Measurements from ENCODE around the gene DAP3. TPM values are rescaled to one million over a fixed set of nuclear protein-coding genes. Genes with fewer than 3 reads are reported as not detected.
"Not testable (repeated sequence)": the region's sequence is repeated elsewhere in the genome, so short reads cannot be mapped to it uniquely, and the experiment has no call there.

Gene DAP3
- total RNA-seq, 1 donor from 2014 or later, result 31.2 TPM

DNA sequence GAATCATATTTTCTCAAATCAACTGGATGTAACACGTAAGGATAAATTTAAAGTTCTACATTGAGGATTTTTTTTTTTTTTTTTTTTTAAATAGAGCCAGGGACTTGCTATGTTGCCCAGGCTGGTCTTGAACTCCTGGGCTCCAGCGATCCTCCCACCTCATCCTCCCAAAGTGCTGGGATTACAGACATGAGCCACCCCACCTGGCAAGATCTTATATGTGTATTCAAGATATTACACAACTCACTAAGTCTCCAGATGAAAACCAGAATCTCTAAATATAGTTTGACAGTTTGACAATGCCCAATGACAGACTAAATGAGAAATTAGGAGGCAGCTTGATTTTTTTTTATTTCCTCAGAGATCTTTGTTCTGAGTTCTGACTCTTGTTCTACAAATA lies 7.1 kb upstream of the DAP3 start:
- DNase-seq (ENCODE audit: low read depth in 2 of 2), result no peak

DNA sequence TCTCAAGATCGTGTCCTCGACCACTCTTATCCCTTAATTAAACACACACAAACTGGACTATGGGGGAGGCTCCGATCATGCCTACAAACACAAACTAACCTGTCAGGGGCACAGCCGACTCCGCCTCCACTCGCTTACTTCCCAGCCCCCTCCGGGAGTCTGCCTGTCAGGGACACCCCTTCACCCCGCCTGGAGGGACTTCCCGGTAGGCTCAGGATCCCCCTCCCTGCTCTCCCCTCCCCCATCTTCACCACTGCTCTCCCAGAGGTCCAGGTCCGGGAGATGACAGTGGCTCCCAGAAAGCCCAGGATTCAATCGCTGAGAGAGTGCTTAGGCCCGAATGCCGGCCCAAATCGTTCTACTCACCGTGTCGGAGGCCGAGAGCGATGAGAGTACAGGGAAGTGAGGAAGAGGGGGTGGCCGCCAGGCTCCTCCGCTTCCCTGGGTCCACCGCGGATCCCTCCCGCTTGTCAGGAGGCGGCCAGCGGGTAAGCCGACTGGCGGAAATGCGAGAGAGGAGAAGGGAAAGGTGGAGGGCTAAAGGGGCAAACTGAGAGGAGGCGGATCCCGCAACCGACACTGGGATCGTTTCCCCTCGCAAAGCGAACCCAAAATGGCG lies 1.1 kb upstream of the DAP3 start:
- DNase-seq (ENCODE audit: low read depth in 2 of 2), result not testable (repeated sequence)

DNA sequence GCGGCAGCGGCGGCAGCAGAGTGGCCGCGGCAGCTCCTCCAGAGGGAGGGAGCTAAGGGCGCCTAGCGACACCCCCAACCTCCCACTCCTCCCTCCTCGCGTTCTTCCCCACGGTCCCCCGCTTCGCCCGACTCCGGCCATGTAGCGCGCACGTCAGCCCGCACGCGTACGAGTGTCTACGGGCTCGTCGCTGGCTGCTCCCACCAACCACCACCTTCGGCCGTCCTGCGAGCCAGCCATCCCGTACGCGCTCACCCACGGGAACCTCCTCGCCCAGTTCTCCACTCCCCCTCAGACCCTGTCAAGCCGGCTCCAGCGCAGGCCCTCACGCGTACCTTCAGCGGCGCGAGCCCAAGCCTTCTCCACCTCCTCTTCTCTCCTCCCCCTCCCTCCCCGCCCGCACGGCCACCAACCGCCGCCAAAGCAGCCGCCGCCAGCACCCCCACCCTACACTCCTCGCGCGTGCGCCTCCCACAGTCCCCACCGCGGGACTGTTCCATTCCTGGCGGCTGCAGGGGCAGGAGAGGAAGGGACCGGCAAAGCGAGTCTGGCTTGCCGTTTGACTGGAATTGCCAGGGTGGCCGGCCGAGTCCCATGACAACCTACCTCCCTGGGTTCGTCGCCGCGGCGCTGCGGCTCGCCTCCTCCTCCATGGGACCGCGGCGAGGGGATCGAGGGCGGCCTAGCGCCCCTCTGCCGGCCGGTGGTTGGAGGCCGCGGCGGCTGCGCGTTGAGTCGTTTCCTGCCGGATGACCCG lies 389 bp upstream of the DAP3 start, which contains the start of gene YY1AP1:
YY1AP1 (minus strand) TSS at position 451 of the 757 bp plus-strand sequence. CDS start 8,338 bp downstream, outside the sequence.
- peak; percentile 92 to 95 for DNase-seq (ENCODE audit: low read depth in 2 of 2)

DNA sequence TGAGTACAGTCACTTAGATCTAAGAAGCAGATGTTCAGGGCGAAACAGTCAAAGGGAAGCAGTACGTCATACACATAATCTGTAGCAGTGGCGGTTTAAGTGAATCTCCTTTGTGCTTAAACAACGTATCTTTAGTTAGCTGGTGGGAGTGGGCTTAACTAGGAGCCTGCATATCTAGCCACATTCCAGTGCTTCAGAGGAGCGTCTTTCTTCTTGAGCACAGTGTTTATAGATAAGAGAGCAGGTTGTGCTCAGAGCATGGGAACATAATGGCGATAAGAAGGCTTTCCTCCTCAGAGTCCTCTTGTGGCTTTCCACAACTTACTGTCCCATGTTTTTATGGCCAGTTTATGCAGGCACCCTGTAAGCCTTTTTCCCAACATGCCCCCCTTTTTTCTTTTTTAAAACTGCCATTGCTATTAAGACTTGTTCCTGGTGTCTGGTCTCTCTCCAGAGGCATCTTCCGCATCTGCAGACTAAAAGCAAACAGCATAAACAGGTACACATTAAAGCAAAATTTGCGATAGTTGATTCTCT lies 3.2 kb downstream of the DAP3 start:
- DNase-seq (ENCODE audit: low read depth in 2 of 2), result no peak

DNA sequence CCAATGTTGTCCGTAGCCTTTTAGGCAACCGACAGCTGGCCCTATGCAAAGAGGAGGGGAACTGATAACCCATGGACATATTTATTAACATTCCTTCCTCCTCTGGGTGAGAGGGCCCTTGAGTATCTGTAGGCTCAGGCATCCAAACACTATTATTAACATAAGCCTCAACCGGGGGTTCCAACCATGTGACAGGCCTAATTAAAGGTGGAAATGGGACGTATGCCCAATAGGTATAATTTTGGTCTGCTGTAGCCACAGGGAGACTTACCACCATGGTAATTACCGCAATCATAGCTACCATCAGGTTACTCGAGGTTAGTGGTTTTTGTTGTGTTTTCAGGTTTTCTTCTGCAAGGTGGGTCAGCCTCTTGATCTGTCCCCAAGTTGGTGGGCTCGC lies 5.3 kb downstream of the DAP3 start:
- DNase-seq (ENCODE audit: low read depth in 2 of 2), result no peak

DNA sequence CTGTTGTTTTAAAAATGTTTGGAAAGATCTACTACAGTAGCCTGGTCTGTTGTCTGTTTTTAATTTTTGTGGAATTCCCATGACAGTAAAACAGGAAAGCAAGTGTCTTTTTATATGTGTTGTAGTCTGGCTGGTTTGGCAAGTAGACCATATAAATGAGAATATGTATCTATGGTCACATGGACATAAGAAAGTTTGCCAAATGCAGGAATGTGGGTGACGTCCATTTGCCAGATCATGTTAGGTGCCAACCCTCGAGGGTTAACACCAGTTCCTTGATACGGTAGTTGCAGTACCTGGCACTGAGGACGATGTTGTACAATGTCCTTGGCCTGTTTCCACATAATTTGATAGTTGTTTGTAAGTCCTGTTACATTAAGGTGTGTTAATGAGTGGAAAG lies 6.2 kb downstream of the DAP3 start:
- peak; percentile 4 to 31 for DNase-seq (ENCODE audit: low read depth in 2 of 2)

DNA sequence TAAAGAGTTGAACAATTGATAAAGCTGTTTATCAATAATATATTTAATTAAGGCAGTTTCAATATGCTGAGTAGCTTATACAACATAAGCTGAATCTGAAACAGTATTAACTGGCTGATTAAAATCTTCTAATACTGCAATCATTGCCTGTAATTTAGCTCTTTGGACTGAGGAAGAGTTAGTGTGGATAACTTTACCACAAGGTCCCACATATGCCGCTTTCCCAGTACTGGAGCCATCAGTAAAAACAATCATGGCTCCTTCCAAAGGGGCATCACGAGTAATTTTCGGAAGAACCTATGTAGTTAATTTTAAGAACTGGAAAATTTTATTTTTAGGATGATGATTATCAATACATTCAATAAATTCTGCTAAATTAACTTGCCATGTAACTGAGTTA lies 6.7 kb downstream of the DAP3 start:
- no peak for DNase-seq (ENCODE audit: low read depth in 2 of 2)

DNA sequence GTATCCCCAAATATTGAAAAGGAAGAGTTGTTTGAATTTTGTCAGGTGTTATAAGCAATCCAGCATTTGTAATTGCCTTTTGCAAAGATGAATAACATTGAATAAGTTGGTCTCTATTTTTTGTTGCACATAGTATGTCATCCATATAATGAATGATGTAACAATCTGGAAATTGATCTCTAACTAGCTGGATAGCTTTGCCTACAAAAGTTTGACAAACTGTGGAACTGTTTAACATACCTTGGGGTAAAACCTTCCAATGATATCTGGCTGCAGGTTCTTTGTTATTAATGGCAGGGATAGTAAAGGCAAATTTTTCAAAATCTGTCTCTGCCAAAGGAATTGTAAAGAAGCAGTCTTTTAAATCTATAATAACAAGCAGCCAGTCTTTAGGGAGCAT lies 7.6 kb downstream of the DAP3 start:
- DNase-seq (ENCODE audit: low read depth in 2 of 2), result no peak

DNA sequence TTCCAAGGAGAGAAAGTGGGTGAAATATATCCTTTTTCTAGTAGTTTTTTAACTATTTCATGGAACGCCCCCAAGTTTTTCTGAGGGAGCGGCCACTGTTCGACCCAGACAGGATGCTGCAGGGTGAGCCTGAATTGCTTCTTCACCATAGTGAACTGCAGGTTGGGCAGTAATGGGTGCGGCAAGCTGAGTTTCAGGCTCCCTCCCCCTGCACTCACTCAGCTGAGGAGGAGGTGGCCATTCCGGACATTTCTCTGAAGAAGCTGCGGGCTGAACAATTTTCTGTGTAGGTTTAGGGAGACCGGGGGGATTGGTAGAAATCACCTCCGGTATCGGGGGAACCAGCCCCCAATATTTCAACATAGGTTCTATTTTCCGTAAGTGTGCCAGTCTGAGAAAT lies 8.2 kb downstream of the DAP3 start:
- DNase-seq (ENCODE audit: low read depth in 2 of 2), result no peak

DNA sequence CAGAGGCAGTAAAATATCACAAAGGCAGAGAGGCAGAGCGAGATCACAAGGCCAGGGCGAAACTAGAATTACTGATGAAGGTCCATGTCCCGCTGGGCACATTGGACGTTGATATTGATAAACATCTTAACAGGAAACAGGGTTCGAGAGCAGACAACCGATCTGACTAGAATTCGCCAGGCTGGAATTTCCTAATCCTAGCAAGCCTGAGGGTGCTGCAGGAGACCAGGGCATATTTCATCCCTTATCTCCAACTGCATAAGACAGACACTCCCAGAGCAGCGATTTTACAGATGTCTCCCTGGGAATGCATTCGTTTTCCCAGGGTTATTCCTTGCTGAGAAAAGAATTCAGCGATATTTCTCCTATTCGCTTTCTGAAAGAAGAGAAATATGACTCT lies 8.7 kb downstream of the DAP3 start:
- not testable (repeated sequence) for DNase-seq (ENCODE audit: low read depth in 2 of 2)

DNA sequence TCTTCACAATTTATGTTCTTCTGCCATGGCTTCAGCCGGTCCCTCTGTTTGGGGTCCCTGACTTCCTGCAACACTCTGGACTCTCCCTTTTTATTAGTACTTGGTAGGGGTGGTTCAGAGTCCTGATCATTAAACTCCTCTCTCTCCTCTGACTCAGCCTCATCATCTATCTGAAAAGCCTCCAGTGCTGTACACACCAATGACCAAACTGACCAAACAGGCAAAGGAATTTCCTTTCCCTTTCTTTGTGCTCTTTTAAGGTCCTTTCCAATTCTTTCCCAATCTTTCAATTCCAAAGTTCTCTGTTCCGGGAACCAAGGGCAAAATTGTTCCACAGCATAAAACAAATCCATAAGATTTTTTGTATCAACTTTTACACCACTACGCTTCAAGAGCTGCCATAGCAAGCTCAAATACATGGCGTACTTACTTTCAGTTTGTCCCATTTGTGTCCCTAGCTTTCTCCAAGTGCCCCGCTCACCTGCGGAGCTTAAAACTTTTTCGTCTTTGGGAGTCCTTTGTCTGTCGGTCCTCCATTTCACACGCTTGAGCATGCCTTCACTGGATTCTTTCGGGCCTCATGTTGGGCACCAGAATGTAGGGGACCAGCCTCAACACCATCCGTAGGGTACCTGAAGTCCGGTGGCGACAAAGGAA lies 9.6 kb downstream of the DAP3 start:
- DNase-seq (ENCODE audit: low read depth in 2 of 2), result peak in 1 of 2 donors; percentile 26

DNA sequence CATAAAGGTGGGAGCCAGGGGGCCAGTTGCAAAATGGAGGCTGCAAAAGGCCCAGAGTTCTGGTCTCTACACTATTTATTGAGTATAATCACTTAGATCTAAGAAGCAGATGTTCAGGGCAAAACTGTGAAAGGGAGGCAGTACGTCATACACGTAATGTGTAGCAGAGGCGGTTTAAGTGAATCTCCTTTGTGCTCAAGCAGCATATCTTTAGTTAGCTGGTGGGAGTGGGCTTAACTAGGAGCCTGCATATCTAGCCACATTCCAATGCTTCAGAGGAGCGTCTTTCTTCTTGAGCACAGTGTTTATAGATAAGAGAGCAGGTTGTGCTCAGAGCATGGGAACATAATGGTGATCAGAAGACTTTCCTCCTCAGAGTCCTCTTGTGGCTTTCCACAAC lies 10.2 kb downstream of the DAP3 start:
- not testable (repeated sequence) for DNase-seq (ENCODE audit: low read depth in 2 of 2)

DNA sequence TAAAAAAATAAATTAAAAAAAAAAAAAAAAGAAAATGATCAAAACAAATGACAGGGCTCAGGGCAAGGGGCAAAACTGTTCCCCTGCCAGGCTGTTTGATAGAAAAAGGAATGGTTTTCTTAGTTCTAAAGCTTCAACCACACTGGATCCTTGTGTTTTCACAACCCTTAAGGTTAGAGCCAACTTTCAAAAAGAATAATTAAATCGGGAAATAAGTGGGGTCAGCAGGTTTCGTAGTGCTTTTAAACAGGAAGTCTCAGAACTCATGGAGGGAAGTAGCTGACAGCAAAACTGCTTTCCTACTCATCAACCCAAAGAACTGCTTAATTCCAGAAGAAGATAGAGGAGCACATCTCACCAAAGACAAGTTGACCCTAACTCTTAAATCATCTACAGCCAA lies 12.8 kb downstream of the DAP3 start:
- not testable (repeated sequence) for DNase-seq (ENCODE audit: low read depth in 2 of 2)

DNA sequence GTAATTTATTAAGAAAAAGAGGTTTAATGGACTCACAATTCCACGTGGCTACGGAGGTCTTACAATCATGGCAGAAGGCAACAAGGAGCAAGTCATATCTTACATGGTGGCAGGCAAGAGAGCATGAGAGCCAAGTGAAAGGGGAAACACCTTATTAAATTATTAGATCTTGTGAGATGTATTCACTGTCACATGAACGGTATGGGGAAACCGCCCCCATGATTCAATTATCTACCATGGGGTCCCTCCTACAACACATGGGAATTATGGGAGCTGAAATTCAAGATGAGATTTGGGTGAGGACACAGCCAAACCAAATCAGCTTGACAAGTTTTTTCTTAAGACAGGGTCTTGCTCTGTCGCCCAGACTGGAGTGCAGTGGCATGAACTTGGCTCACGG lies 14.3 kb downstream of the DAP3 start:
- no peak for DNase-seq (ENCODE audit: low read depth in 2 of 2)

DNA sequence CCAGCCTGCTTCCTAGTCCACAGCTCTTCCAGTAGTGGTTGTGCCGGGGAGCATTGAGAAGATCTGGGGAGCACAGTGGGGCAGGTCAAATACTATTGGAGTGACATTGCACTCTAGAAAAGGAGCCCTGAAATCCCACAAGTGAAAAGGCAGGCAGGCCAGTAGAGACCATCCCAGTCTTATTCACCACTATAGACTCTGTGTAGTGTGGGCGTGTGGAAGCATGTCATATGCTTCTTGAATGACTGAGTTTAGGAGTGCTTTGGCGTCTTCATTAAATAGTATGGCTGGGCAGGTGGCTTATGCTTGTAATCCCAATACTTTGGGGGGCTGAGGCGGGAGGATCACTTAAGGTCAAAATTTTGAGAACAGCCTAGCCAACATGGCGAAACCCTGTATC lies 15.5 kb downstream of the DAP3 start:
- not testable (repeated sequence) for DNase-seq (ENCODE audit: low read depth in 2 of 2)

DNA sequence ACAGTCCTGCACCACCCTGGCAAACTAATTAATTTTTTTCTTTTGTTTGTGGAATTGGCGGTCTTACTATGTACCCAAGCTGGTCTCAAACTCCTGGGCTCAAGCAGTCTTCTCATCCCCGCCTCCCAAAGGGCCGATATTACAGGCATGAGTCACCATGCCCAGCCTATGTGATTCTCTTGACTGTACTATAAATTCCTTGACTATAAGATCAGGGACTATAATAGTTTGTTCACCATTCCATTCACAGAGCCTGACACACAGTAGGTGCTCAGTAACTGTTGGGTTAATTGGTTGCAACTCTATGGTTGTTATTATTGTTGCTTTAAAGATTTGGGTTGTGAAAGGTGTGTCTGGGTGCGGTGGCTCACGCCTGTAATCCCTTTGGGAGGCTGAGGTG lies 17.2 kb downstream of the DAP3 start:
- DNase-seq (ENCODE audit: low read depth in 2 of 2), result peak in 1 of 2 donors; percentile 52

DNA sequence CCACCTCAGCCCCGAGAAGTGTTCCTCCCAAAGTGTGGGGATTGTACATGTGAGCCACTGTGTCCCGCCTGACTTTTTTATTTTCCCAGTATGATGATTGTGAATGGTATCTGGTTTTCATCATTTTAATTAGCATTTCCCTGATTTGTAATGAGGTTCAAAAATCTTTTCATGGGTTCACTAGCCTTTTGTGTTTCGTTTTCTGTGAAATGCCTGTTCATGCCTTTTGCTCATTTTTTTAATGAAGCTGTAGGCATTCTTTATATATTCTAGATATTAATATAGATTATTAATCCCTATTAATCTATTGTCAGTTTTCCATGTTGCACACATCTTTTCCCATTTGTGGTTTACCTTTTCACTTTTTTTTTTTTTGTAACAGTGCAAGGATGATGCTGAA lies 20.5 kb downstream of the DAP3 start:
- DNase-seq (ENCODE audit: low read depth in 2 of 2), result no peak

DNA sequence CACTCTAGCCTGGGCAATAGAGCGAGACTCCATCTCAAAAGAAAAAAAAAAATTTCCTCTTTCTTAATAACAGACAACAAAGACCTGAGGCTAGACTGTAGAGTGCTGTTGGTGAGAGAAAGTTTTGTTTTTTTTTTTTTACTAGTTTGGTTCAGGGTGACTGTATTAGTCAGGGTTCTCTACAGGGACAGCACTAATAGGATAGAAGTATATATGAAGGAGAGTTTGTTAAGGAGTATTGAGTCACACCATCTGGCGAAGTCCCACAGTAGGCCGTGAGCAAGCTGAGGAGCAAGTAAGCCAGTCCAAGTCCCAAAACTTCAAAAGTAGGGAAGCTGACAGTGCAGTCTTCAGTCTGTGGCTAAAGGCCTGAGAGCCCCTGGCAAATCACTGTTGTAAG lies 22.6 kb downstream of the DAP3 start:
- not testable (repeated sequence) for DNase-seq (ENCODE audit: low read depth in 2 of 2)

DNA sequence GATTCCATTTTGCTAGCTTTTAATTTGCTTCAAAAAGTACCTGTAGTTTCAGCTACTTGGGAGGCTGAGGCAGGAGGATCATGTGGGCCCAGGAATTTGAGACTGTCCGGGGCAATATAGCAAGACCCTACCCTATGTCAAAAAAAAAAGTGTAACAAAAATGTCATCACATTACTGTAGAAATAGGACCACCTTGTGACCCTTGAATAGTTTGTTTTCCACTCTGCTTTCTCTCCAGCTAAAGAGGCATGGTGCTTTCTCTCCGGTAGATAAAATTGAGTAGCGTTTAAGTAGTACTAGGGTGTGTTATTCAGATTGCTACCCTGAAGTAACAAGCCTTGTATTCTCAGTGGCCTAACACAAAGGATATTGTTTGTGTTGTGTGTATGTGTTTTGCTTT lies 23.7 kb downstream of the DAP3 start:
- DNase-seq (ENCODE audit: low read depth in 2 of 2), result peak; percentile 27 to 36

DNA sequence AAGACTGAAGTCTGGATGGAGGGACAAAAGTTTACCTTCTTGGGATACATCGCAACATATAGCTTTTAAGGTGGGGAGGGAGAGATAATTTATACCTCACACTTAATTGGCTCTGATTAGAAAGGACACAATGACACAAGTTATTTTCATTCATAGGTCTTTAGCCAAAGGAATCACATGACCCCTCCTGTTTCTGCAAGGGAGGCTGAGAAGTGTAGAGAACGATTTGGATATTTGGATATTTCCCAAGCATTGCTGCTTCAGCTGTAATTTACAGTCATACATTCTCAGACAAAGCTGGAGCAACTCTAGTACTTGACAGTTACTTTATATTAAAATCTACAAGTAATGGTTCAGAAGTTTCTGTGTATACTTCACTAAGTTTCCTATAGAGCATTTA lies 24.2 kb downstream of the DAP3 start:
- no peak for DNase-seq (ENCODE audit: low read depth in 2 of 2)

DNA sequence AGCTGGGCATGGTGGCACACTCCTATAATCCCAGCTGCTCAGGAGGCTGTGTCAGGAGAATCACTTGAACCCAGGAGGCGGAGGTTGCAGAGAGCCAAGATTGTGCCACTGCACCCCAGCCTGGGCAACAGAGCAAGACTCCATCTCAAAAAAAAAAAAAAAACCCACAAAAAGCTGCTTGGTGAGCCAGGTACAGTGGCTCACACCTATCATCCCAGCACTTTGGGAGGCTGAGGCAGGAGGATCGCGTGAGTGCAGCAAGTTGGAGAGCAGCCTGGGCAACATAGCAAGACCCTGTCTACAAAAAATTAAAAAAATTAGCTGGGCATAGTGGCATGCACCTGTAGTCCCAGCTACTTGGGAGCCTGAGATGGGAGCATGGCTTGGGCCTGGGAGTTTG lies 26.2 kb downstream of the DAP3 start:
- DNase-seq (ENCODE audit: low read depth in 2 of 2), result not testable (repeated sequence)

DNA sequence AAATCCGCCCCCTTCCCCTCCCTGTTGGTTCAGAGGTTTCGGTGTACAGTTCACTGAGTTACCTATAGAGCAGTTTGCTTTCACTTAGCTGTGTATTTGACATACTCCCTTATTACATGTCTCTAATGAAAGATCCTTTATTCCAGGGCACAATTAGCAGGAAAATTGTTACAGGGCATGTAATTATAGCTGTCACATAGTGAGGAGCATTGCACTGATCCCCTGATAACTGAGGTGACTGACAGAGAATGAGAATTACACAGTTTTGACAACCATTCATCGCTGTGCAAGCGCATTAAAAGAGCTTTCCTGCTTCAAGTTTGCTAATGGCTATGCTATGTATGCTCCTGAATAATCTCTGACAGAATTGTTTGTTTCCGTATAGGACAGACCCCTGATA lies 26.9 kb downstream of the DAP3 start:
- no peak for DNase-seq (ENCODE audit: low read depth in 2 of 2)

All from lung microvascular endothelial cell (primary cell).